ENCODE measurements around the gene SLC44A3. TPM values are rescaled to one million over a fixed set of nuclear protein-coding genes. Genes with fewer than 3 reads are reported as not detected.

SLC44A3 gene
- total RNA-seq, 2 donors from 2014 or later: 72.1 to 95.5 TPM

DNA sequence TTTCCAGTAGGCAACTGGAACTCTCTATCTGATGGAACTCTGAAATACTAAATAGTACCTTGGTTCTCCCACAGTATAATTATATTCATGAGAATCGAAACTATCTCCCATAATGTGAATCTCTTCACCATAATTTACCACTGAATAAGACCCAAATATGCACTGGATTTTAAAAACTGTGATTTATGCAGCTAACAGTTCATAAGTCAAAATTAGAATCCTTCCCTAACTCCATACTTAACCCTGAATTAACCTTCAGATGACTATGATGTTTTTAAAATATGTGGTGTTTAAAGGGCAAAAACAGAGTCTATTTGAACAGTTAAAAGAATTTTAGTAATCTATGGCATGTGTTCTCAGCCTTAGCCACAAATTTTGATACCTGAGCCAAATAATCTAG is 22.9 kb upstream of the SLC44A3 start:
- DNase-seq (no peak), ATAC-seq (no peak)
- intact Hi-C loops (cut with DNase I, micrococcal nuclease): no loop called here

DNA sequence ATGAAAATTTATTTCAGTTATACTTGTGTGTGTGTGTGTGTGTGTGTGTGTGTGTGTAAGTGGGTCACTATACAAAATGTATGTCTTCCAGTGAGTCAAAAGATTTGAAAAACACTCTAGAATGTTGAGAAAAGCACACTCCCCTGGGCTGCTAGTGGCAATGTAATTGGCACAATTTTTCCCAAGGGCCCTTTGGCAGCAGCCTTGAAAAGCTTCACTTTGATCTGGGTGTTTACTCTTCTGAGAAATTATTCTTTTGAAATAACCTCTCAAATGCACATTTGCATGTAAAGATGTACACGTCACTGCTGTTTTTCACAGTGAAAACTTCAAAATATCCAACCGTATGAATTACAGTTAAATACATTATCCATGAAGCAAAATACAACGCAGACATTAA is 22.1 kb upstream of the SLC44A3 start:
- intact Hi-C loops (cut with DNase I, micrococcal nuclease): no loop called here
- DNase-seq: no peak
- ATAC-seq: no peak

DNA sequence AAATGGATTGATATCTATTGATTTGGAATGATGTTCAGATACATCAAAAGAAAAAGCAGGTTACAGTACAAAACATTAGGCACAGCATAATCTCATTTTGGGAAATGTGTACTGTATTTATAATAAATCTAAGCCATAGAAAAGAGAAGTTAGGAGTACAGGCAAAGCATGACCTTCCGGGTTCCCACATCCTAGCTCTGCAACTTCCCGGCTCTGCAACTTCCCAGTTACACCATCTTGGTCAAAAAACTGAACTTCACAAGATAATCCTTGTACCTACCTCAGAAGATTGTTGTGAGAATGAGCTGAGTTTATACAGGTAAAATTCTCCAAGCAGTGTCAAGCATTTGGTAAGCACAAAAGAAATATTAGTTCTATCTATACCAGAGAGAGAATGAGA is 21.7 kb upstream of the SLC44A3 start:
- DNase-seq (no peak), ATAC-seq (no peak)
- intact Hi-C loops (cut with DNase I, micrococcal nuclease): no loop called here

DNA sequence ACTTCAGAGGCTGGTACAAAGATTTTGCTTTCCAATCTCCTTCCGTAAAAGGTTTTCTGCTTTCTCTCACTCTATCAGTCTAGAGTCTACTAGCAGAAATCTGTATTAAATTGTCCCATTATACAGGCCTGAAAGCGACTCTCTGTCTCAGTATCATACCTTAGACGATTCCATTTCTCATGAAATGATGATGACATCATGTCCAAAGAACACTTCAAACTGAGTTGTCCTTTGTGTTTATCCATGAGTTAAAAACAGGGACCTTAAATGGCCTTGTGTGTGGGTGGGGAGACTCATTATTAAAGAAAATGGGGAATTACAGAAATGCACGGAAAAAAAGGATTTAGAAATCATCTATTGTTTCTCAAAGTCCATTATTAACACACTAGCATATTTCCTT is 21.0 kb upstream of the SLC44A3 start:
- intact Hi-C loops (cut with DNase I, micrococcal nuclease): no loop called here
- no peak for ATAC-seq

GRCh38 chr1:94801919-94802546 is 18.1 kb upstream of the SLC44A3 start:
- intact Hi-C loops (cut with DNase I, micrococcal nuclease): loop anchor here (5.0 to 10.0 kb wide), 2 partner anchors 277 to 280 kb away; no protein-coding TSS in a partner anchor
- DNase-seq (peak; percentile 34 to 39), ATAC-seq (peak; percentile 69)

More for the DNA sequence above, 21.0 kb upstream of the SLC44A3 start:
- DNase-seq: no peak

DNA sequence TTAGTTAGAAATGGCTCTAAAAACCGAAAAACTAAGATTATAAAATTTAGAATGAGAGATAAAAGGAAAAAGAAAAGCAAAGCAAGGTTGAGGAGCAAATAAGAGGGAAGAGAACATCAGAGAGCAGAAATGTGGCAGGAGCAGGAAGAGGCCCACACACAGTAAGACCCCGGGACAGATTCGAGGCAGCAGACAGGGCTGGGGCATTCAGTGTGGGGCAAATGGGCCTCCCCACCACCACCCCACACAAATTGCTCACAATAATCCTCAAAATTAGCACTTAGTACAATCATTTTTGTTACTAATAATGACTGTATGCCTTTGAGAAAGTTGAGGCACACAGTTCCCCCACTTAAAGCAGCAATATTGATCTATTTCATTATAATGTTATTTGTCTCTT is 17.1 kb upstream of the SLC44A3 start:
- ATAC-seq (no peak), DNase-seq (no peak)
- intact Hi-C loops (cut with DNase I, micrococcal nuclease): loop anchor here (5.0 to 10.0 kb wide), 2 partner anchors 278 to 281 kb away; no protein-coding TSS in a partner anchor

- DNase-seq (peak; percentile 29 to 47), ATAC-seq (peak; percentile 58)
- intact Hi-C loops (cut with DNase I, micrococcal nuclease): loop anchor here (5.0 to 10.0 kb wide), 2 partner anchors 279 to 281 kb away; no protein-coding TSS in a partner anchor
Measured at GRCh38 chr1:94803517-94804441, 16.4 kb upstream of the SLC44A3 start.

DNA sequence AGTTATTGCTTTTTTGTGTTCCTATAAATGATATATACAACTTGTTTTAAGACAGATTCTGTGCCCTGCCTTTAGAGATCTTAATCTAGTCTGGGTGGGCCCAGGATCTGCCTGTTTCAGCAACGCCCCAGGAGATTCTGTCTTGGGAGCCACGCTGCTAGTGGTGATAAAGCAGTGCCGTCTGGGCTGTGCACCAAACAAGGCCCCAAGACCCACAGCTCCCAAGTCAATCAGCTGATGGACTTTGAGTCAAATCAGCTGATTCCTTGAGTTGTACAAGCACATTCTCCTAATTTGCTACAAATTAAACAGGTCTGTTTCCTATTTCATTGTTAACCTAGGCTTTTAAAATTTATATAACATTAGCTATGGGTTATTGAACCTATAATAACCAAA is 15.7 kb upstream of the SLC44A3 start:
- DNase-seq (no peak), ATAC-seq (no peak)
- intact Hi-C loops (cut with DNase I, micrococcal nuclease): loop anchor here (5.0 to 10.0 kb wide), 2 partner anchors 280 to 282 kb away; no protein-coding TSS in a partner anchor

DNA sequence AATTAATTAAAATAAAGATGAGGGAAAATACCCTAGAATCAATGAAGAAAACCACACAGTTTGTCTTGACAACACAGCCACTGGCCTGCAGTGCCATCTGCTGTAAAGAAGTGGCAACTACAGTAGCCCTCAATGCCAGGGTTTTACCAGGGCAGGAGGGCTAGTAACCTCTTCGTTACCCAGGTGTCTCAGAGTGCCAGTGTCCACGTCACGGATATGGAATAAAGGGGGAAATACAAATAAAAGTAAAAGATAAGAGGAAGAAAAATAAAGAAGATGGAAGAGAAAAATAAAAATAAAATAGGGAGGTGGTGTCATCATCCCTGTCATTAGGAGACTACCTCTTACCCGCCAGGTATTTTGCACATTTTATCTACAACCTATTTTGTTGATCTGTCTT is 14.2 kb upstream of the SLC44A3 start:
- ATAC-seq (peak; percentile 23), DNase-seq (peak in 1 of 2 donors; percentile 57)
- intact Hi-C loops (cut with DNase I, micrococcal nuclease): loop anchor here (2.0 to 10.0 kb wide), 2 partner anchors 281 to 325 kb away; no protein-coding TSS in a partner anchor

DNA sequence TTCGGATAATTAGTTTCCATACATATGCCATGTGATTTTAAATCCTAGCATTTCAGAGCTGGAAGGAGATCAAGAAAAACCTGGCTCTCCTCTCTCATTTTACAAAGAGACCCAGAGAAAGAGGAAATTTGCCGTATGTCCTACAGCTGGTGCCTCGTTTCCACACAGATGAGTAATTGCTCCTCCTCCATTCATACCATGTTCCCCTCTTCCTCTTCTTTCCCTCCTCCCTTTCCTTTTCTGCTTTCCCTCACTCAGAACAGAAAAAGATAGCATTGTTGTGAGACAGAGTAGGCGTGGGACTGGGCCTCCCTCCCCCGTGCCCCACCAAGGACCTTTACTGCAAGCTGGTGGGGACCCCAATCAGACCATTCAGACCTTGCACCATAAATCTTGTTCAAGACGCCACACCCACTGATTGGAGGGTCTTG is 13.7 kb upstream of the SLC44A3 start:
- intact Hi-C loops (cut with DNase I, micrococcal nuclease): loop anchor here (2.0 to 10.0 kb wide), 2 partner anchors 282 to 326 kb away; no protein-coding TSS in a partner anchor
- DNase-seq (no peak), ATAC-seq (no peak)

DNA sequence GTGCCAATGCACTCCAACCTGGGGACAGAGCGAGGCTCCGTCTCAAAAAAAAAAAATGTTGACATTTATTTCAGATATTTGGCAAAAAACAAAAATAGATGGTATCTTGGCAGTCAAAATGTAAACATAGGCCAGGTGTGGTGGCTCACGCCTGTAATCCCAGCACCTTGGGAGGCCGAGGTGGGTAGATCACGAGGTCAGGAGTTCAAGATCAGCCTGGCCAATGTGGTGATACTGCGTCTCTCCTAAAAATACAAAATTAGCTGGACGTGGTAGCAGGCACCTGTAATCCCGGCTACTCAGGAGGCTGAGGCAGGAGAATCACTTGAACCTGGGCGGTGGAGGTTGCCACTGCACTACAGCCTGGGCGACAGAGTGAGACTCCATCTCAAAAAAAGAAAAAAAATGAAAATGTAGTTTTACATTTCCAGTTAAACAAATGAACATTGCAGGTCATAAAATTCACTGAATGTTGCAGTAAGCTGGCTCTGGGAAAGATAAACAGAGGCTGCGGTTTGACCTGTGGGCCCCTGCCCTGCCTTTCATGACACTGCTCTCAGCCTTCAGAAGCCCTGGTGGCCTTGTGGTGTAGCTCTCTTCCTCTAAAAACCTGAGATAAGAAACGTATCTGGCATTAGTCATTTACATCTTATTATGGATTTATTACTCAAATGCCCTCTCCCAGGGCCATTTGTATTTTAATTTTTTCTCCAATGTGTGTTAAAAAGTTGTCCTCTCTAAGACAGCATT is 12.2 kb upstream of the SLC44A3 start:
- DNase-seq (peak; percentile 68 to 84), ATAC-seq (peak; percentile 82)
- intact Hi-C loops (cut with DNase I, micrococcal nuclease): loop anchor here (2.0 to 10.0 kb wide), 2 partner anchors 283 to 327 kb away; no protein-coding TSS in a partner anchor

GRCh38 chr1:94808669-94809068 is 11.5 kb upstream of the SLC44A3 start:
- DNase-seq: no peak
- intact Hi-C loops (cut with DNase I, micrococcal nuclease): loop anchor here in 1 of 2 donors (10.0 kb wide), 1 partner anchor 284 kb away; no protein-coding TSS in a partner anchor
- peak; percentile 60 for ATAC-seq

- ATAC-seq (no peak), DNase-seq (no peak)
- intact Hi-C loops (cut with DNase I, micrococcal nuclease): no loop called here
Measured at GRCh38 chr1:94812985-94813384, 7.2 kb upstream of the SLC44A3 start.

DNA sequence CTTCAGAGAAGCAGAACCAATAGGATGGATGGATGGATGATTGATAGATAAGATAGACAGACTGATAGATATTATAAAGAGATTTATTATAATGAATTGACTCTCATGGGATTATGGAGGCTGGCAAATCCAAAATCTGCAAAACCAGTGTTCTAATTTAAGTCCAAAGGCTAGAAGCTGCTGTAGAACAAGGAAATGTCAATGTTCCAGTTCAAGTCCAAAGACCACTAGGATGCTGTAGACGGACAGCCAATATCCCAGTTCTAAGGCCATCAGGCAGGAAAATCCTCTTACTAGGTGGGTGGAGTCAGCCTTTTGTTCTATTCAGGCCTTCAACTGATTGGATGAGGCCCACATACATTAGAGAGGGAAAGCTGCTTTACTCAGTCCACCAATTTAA is 4.1 kb upstream of the SLC44A3 start:
- DNase-seq (no peak), ATAC-seq (no peak)
- intact Hi-C loops (cut with DNase I, micrococcal nuclease): no loop called here

- ATAC-seq: peak; percentile 15
- no peak for DNase-seq
- intact Hi-C loops (cut with DNase I, micrococcal nuclease): no loop called here
Measured at GRCh38 chr1:94817712-94818111, 2.4 kb upstream of the SLC44A3 start.

GRCh38 chr1:94819238-94819944 is 766 bp upstream of the SLC44A3 start:
- intact Hi-C loops (cut with DNase I, micrococcal nuclease): no loop called here
- ATAC-seq (peak; percentile 22), DNase-seq (no peak)

DNA sequence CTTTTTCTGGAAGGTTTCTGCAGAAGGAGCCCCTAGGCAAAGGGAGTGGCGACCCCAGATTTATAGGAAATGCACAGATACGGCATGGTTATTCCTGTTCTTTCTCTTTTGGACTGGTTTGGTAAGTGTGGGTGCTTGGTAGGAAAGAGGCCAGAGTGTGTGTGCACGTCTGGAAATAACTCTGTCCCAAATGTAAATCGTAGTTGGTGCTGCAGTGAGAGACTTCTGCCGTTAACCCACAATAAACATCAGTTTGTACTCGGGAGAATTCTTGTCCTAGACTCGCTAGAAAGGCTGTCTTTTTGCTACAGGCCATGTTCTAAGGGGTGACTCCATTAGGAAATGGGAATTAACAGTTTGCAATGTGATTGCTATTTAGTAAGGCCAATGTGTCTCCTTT is 779 bp downstream of the SLC44A3 start:
- intact Hi-C loops (cut with DNase I, micrococcal nuclease): no loop called here
- DNase-seq (no peak), ATAC-seq (peak; percentile 19)

- intact Hi-C loops (cut with DNase I, micrococcal nuclease): no loop called here
- ATAC-seq: peak; percentile 42
- DNase-seq: no peak
Measured at GRCh38 chr1:94821636-94822305, 1.6 kb downstream of the SLC44A3 start.

All from left colon (tissue), 2 donors.